HG03196 (cell line): ENCODE measurements around the gene SCN4A.
A peak's percentile ranks its signal among the peaks of the same experiment; 100 is the strongest.
"Not testable (repeated sequence)": the region's sequence is repeated elsewhere in the genome, so short reads cannot be mapped to it uniquely, and the experiment has no call there.

Source experiments
- ATAC-seq: cut with Tn5 transposase; IDR thresholded peaks from one replicate; pipeline ENCODE4 v1.9.1; 2021; ENCODE audit not compliant: unreplicated experiment

Gene SCN4A

DNA sequence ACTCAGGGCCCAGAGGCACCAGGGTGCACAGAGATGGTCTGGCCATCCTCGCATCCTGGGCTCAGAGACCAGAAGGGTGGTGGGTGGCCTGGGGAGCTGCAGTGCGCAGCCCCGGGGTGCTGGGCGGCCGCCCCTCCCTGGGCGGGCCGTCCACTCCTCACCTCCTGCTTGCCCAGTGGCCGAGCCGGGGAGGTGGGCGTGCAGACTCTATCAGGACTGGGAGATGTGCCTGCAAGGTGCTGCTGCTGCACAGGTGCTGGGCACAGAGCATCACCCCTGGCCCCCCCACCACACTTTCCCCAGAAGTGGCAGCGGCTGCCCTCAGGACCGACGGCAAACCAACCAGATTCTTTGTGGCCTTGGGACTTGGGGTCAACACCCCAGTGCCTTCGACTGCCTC, at the start of gene SCN4A:
Gene SCN4A, minus strand, starts transcription at position 123 of the 400 bp plus-strand sequence. Its CDS starts 77 bp downstream, at position 46.
- no peak for ATAC-seq

DNA sequence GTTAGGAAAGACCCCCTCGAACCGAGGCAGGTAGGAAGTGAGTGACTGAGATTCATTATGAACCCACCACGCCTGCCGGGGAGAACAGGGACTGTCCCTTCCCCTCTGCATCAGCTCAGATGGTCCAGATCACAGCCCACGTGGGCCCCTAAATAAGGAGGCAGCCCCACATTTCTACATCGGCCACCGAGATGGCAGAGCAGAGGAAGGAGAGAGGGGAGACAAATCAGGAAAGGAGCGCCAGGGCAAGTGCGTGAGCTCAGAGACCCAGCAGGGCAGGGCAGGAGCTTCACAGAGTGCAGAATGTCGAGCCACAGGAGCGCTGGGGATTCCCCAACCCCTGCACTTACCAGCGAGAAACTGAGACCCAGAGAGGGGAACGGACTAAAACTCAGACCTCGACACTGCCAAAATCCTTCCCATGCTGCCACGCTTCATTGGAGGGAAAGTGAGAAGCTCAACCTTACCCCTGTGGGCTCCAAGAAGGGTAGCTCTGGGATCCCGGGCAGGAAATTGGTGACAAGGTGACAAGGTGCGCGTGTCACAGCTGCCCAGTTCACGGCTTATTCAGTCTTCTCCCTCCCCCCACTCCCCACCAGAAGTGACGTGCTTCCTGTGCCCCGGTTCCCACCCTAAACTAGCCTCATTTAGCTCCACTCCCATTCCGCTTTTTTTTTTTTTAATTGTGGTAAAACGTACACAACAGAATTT, 47.5 kb upstream of the SCN4A start, which contains the start of gene ICAM2:
Gene ICAM2, minus strand, starts transcription at position 578 of the 711 bp plus-strand sequence. CDS start 13,942 bp downstream, outside the sequence.
- ATAC-seq: peak; percentile 61

DNA sequence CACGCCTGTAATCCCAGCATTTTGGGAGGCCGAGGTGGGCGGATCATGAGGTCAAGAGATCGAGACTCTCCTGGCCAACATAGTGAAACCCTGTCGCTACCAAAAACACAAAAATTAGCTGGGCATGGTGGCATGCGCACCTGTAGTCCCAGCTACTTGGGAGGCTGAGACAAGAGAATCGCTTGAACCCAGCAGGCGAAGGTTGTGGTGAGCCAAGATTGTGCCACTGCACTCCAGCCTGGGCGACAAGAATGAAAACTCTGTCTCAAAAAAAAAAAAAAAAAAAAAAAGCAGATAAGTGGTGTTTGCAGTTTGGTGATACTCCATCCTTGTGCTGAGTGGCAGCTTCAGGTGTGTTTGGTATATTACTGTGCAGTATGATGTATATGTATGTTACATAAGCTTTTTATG, 46.8 kb upstream of the SCN4A start:
- not testable (repeated sequence) for ATAC-seq

DNA sequence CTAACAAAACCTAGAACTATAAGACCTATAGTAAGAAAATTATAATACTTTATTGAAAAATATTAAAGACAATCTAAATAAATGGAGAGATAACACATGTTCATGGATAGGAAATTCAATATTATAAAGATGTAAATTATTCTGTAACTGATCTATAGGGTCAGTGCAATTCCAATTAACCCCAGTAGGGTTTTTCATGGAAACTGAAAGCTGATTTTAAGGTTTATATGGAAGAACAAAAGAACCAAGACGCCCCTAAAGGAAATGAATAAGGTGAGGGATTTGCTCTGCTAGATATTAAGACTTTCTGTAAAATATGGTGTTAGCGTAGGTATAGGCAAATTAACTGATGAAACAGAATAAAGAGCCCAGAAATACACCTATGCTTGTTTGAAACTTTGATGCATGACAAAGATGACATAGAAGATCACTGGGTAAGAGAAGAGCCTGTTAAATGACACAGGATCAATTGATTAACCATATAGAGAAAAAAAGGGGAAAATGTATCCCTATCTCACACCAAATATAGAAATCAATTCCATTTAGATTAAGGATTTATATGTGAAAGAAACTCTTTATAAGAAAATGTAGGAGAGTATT, 44.8 kb upstream of the SCN4A start:
- ATAC-seq: no peak

DNA sequence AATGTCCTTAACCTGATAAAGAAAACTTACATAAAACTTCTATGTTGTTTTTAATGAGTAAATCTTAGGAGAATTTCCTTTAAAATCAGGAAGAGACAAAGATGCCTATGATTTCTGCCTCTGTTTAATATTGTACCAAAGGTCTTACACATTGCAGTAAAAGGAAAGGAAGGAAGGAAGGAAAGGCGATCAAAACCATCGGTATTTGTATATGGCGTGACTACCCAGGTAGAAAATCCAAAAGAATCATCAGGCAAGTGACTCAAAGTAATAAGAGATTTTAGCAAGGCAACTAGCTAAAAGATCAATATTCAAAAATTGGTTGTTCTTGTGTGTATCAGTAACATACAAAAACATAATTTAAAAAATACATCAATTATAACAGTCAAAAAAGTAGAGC, 44.3 kb upstream of the SCN4A start:
- ATAC-seq: no peak

DNA sequence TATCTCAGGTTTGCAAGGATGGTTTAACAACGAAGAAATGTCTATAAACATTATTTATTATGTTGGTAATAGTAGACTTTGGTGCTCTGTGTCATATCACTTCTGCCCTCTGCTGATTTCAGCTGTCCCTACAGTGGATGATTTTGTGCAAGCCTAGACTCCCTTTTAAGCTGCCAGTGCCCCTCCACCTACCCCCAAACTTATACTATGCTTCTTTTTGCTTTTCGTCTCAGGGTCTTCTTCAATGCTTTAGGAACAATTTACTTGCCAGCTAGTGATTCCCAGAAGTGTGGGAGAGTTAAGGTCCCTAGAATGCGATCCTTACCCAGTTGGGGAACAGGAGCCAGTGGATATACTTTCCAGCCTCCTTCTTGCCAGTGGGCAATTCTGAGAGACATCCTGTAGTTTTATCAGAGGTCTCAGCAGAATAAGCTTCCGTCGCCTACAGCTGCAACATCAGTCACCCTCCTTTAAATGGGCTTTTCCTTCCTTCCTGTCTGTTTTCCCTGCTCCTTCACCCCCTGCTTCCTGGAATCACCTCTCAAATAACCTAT, 43.6 kb upstream of the SCN4A start:
- no peak for ATAC-seq

DNA sequence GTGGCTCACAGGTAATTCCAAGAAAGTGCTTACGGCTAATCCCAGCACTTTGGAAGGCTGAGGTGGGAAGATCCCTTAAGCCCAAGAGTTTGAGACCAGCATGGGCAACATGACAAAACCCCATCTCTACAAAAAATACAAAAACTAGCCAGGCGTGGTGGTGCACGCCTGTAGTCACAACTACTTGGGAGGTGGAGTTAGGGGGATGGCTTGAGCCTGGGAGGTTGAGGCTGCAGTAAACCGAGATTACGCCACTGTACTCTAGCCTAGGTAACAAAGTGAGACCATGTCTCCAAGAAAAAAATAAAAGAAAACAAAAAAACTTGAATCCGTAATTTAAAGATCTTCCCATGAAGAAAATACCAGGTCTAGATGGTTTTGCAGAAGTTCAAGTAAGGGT, 42.7 kb upstream of the SCN4A start:
- no peak for ATAC-seq

DNA sequence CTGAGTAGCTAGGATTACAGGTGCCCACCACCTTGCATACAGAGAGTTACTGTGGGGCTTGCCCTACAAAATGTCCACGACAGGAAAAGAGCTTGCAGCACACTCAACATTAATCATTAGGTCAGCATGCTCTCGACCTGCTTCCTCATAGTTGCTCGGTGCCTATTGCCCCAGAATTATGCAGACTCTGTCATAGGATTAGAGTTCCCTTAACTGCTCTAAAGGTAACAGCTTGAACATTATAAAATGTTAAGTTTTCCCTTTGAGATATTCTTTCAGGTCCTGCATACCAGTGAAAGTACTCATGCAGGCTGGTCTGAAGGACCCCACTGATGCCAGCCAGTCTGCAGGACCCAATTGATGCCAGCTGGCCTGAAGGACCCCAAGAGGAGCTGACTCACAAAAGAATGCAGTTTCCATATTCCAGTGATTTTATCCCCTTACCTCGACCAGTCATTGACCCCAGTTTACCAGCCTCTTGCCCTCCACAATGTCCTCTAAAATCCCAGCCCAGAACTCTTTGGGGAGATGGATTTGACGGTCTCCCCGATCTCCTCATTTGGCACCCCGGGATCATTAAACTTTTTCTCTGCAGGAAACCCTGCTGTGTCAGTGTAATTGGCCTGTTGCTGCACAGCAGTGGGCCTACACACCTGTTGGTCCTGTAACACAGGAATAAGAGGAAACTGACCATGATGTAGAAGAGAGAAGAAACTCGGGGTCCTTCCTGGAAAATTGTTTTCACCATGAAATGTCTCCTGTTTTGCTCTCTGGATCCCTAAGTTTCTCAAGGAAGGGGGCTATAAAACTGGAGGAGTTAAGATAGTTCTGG, 37.1 kb upstream of the SCN4A start:
- ATAC-seq: no peak

DNA sequence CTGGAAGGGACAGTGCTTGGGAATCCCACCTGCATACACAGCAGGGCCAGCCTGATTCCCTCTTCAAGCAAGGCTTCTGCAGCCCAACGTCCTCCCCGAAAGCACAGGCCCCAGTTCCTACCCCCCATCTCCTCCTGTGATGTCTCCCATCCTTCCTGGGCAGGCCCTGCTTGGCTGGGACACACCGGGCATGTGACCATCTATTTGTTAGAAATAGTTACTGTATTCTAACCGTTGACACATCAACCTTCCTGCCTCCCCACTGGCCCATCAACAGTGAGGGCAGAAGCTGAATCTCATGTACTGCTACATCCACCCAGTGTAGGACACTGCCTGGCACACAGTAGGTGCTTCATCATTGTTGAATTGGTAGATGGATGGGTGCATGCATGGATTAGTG, 36.1 kb upstream of the SCN4A start:
- ATAC-seq: no peak

DNA sequence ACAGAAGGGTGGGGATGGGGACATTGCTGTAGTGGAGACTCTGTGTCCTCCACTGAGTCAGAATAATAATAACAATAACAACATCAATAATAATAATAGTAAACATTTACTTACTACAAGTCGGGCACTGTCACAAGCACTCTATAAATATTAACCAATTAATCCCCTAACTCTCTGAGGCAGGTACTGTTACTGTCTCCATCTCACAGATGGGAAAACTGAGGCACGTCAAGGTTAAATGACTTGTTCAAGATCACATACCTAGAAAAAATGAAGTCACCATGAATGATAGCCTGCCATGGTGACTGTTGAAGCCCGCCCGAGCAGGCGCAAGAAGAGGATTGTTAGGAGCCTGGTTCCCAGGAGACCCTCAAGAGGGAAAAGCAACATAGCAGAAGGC, 35.6 kb upstream of the SCN4A start:
- no peak for ATAC-seq

DNA sequence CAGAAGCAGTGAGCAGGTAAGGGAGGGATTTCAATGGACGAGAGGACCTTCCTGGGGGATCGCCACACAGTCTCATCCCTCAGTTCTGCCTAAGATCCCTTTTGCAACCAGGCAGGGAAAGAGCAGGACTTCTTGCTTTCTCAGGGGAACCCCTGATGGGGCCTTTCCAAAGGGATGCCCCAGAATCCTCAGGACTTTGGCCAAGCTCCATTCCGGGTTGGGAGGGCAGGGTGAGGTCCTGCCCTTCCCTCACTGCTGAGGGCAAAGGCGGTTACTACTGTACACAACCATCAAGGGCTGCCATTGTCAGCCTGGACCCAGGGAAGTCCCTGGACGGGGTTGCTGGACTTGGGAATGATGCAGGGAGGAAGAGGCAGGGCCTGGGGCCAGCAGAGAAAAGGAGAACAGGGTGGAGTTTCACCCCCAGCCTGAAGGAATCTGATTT, 35.1 kb upstream of the SCN4A start:
- no peak for ATAC-seq

DNA sequence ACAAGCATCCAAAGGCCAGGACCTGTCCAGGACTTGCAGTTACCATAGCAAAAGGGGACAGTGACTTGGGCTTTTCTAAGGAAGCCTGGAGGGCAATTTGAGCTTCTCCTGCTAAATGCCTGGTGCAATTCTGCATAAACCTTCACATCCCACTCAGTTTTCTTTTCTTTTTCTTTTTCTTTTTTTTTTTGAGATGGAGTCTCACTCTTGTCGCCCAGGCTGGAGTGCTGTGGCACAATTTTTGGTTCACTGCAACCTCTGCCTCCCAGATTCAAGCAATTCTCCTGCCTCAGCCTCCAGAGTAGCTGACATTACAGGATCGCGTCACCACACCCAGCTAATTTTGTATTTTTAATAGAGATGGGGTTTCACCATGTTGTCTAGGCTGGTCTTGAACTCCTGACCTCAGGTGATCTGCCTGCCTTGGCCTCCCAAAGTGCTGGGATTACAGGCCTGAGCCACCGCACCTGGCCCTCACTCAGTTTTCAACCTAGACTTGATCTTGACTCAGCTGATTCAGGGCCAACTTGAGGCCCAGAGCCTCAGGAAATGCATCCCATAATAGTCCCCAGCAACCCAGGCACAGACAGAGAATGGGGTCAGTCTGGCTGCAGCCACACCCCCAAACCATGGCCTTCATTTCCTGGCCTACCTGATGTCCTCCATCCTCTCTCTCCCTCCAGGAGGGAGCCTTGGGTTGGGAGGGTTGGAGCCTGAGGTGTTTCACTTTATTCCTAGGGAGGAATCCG, 34.5 kb upstream of the SCN4A start:
- ATAC-seq: not testable (repeated sequence)

DNA sequence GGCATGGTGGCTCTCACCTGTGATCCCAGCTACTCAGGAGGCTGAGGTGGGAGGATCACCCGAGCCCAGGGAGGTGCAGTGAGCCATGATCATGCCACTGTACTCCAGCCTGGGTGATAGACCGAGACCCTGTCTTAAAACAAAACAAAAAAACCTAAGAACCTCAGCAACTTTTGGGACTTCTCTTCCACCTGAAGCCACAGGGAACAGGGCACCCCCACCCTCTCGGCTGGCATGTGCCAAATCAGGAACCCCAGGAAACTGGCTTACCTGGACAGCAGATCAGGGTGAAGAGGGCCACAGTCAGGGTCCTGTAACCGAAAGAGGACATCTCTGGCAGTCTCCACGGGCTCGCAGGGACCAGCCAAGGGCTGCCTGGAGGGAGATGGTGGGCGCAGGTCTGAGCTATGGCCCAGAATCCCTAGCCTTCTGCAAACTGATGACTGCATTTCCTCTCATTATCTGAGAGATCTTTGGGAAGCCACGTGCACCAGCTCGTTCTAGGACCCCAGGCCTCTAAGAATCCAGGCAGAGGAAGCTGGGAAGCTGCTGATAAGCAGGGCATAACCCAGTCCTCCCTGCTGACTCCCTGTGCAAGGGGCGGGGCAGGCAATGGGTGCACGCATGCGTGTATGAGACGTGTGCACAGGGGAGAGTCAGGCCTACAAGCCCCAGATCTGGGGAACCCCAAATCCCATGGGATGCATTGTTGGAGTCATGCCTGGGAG, 33.8 kb upstream of the SCN4A start:
- no peak for ATAC-seq

DNA sequence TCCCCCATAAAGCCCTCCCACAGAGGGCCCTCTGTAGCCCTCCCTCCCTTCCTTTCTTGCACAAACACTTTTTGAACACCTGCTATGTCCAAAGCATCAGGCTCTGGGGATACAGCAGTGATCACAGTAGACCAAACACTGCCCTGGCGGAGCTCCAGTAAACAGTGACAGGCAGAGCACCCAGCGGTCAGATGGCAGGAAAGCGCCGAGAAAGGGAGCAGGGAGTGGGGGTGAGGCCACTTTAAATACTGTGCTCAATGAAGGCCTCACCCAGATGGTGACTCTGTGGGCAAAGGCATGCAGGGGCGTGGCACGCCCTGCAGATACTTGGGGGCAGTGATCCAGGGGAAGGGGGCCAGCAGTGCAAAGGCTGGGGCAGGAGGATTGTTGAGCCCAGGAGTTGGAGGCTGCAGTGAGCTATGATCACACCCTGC, 33.0 kb upstream of the SCN4A start:
- ATAC-seq: no peak

DNA sequence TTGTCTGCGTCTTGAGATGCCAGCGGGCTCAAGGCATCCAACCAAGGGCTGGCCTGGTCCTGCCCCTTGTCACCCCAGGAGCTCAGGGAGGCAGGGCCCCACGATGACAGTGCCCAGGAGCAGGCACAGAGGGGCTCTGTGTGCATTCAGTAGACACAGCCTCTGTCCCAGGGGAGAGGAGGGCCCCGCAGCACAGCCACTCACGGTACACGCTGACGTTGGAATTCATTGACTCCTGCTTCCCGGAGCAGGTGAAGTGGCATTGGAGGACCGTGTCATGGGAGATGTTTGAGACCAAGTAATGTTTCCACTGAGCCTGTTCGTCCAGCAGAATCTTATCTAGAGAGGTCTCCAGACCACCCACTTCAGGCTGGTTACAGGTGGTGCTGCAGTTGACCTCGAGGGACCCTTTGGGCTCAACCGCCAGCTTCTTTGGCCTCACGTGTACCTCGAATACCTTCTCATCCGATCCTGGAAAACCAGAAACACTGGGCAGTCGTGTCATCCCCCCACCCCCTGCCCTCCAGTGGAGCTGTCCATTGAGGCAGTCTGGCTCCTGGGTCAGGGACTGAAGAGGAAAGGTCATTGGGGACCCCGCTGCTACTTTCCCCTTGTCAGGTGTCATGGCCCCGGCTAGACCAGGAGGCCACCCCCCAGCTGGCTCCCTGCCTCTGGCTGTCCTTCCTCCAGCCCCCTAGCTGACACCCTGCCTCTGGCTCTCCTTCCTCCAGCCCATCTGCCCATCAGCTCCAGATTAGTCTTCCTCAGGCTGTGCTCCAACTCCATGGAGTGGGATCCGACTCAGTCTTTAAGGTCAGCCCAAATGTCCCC, 32.4 kb upstream of the SCN4A start:
- no peak for ATAC-seq

DNA sequence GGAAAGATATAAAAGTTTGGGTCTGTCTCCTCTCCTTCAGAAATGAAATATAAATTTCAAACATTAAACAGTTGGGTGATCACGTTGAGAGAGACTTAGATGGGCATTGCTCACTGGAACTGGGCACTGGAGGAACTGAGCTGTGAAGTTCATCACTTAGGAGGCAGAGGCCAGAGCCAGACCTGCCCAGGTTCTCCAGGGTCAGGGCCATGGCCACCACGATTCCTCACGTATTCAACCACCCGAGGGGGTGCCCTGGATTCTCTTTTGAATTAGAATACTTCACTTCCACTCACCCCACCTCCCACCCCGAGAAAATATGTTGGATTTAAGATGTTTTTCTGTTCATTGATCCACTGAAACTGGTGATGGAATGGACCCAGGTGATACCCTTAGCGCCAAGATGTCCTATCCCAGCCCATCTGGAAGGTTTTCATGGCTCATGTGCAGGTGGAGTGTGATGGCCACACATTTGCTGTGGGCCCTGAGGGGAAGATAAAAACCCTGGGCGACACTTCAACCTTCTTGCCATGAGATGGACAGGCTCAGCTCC, 31.6 kb upstream of the SCN4A start:
- no peak for ATAC-seq

DNA sequence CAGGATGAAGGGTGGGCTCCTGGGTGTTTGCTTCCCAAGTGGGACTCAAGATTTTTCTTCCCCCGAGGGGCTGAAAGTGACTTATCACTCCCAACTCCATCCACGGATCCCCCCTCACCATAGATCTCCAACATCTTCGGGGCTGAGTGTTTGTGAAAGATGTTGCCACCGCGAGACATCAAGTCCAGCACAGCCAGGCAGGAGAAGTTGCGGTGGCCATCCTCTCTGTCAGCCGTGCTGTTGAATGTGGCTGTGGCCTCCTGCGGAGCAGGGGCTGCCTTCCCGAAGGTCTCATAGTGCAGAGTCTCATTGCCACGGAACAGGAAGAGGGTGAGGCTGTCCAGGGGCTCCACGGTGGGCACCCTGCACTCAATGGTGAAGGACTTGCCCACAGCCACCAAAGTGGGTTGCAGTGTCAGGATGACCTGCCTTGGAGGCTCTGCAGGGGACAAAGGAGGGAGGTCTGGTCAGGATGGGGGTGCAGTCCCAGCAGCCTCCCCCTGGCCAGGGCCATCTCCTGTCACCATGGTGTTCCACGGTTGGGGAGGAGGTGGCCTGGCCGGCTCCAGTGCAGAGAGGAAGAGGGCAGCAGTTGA, 30.9 kb upstream of the SCN4A start:
- no peak for ATAC-seq
